Measurements from ENCODE around the gene C5orf63. TPM values are rescaled to one million over a fixed set of nuclear protein-coding genes. Genes with fewer than 3 reads are reported as not detected.

The C5orf63 gene
- total and polyA plus RNA-seq, 9 of the 15 experiments (the other 6 are each of a cell fraction or from before 2014, with no cell fraction given) = 1.8 to 24.6 (median 6.2) TPM

DNA sequence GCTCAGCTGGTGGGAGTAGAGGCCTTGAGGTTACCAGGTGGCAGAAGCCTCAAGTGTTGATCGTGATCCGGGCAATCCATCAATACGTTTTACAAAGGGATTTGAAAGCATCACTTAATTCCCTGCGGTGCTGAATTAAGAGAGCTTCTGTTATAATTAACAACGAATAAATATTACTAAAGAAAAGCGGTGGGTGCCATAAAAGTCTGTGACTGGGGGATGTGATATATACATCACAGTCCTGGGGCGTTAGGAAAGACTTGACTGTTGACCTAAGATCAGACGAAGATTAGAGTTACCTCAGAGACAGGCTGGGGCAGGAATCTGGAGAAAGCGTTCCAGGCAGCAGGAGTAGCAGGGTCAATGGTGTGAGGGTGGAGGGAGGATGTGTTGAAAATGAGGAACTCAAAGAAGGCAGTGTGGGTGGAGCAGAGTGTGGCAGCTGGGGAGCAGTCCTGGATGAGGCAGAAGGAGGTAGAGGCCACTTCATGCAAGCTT is 6.7 kb upstream of the C5orf63 start:
- 43% methylated on average over 8 of the region's 9 CpGs for WGBS (ENCODE audit: insufficient coverage, low coverage, missing lambda C conversion rate)
- peaks cover 4 to 9% of the 10 kb centered on the region in 2 experiments; a peak in 3 of 5 replicates for H3K4me1 ChIP-seq (replicated peaks in 1 of 2; ENCODE audit: control insufficient read depth in 2 of 2, insufficient read depth in 2 of 2, low read length in 2 of 2)
- DNase-seq (ENCODE audit: extremely low read depth in 1 of 4, low spot score in 3 of 4) (peak in 2 of 4 experiments; percentile 26 to 47), ATAC-seq (peak; percentile 81), FAIRE-seq (peak; percentile 44)
- H3K4me2 ChIP-seq (ENCODE audit: insufficient read depth, low read length) = peak overlapping the region; percentile 3; the same call in 1 of the 2 replicates
- no peak overlapping the region for H3K27ac ChIP-seq (ENCODE audit: extremely low read depth, low read depth, low read length)
- H4K20me1 ChIP-seq (replicated peaks; ENCODE audit: control insufficient read depth, insufficient read depth, low read length) = no peaks in the 10 kb centered on the region
- POLR2A ChIA-PET = interaction anchor here (0.9 kb wide), 1 partner anchor 9 kb away, joined by 3 read pairs; no protein-coding TSS in a partner anchor
- in situ Hi-C loops (cut with MboI) (no loop called here), intact Hi-C loops (cut with micrococcal nuclease) (loop anchor here (10.0 kb wide), 1 partner anchor 405 kb away; no protein-coding TSS in a partner anchor)
- no peaks in the 10 kb centered on the region for H3K9me3 ChIP-seq (replicated peaks; ENCODE audit: control insufficient read depth, insufficient read depth, low read depth, low read length)
- H3K36me3 ChIP-seq (ENCODE audit: control insufficient read depth, insufficient read depth, low read length) = no peaks in the 10 kb centered on the region
- no peaks in the 10 kb centered on the region for H3K79me2 ChIP-seq (ENCODE audit: control insufficient read depth, insufficient read depth, low read length)
- H3K9ac ChIP-seq (ENCODE audit: insufficient read depth in 1 of 2, low read depth in 2 of 2, low read length in 2 of 2) = peak overlapping the region in 1 of 2 experiments; percentile 66; a peak in 1 of 4 replicates
- no peaks in the 10 kb centered on the region for H3K9me1 ChIP-seq (ENCODE audit: control insufficient read depth, insufficient read depth, low read length)
- H2AFZ ChIP-seq (ENCODE audit: low read depth, low read length) = peak overlapping the region; percentile 58
- CTCF ChIA-PET (ENCODE audit: low intra/inter-chr PET ratio) = no interaction called here
- no TSS peak for BruUV-seq (replicated peaks)
- H3K4me3 ChIP-seq = no peak overlapping the region
- H3K27me3 ChIP-seq (ENCODE audit: control insufficient read depth in 2 of 2, insufficient read depth in 2 of 2, low read length in 2 of 2) = no peaks in the 10 kb centered on the region
- peak; percentile 22; the same call in 1 of the 2 replicates for TF ChIP-seq JUND (IDR thresholded peaks at IDR 0.05; ENCODE audit: borderline replicate concordance, low read depth, low read length)
- no peak; the same call in 2 of the 3 replicates for TF ChIP-seq JUND (tag; IDR thresholded peaks at IDR 0.05; ENCODE audit: borderline replicate concordance, low read depth, low read length)
- TF ChIP-seq SPI1 (IDR thresholded peaks at IDR 0.05; ENCODE audit: borderline replicate concordance, low read depth, low read length) = peak; percentile 97
- TF ChIP-seq CEBPB (tag; IDR thresholded peaks at IDR 0.05) = 0 out of 2 replicates have a peak, but pooled peaks have one; percentile 22
- no peak for TF ChIP-seq FOSL1 (tag; conservative IDR thresholded peaks at IDR 0.05)
- TF ChIP-seq NR2C1 (IDR thresholded peaks at IDR 0.05) = no peak
- TF ChIP-seq NR2C1 (tag; IDR thresholded peaks at IDR 0.05) = peak; percentile 35; the same call in 1 of the 2 replicates
- TF ChIP-seq NBN (IDR thresholded peaks at IDR 0.05; ENCODE audit: low read depth) = no peak
- no peak for TF ChIP-seq ATF1 (CRISPR knock-in tag; IDR thresholded peaks at IDR 0.05)
- TF ChIP-seq ATF1 (tag; IDR thresholded peaks at IDR 0.05) = 0 out of 2 replicates have a peak, but pooled peaks have one; percentile 15
- TF ChIP-seq, protein P1, sequence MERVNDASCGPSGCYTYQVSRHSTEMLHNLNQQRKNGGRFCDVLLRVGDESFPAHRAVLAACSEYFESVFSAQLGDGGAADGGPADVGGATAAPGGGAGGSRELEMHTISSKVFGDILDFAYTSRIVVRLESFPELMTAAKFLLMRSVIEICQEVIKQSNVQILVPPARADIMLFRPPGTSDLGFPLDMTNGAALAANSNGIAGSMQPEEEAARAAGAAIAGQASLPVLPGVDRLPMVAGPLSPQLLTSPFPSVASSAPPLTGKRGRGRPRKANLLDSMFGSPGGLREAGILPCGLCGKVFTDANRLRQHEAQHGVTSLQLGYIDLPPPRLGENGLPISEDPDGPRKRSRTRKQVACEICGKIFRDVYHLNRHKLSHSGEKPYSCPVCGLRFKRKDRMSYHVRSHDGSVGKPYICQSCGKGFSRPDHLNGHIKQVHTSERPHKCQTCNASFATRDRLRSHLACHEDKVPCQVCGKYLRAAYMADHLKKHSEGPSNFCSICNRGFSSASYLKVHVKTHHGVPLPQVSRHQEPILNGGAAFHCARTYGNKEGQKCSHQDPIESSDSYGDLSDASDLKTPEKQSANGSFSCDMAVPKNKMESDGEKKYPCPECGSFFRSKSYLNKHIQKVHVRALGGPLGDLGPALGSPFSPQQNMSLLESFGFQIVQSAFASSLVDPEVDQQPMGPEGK (CRISPR knock-in tag; IDR thresholded peaks at IDR 0.05; ENCODE audit: borderline replicate concordance) = no peak
- peak; percentile 89 for TF ChIP-seq CTBP1 (IDR thresholded peaks at IDR 0.05; ENCODE audit: borderline replicate concordance)
- peak in 1 of 2 experiments; percentile 55; a peak in 1 of 4 replicates for TF ChIP-seq RCOR1 (IDR thresholded peaks at IDR 0.05; ENCODE audit: borderline replicate concordance in 1 of 2, low read depth in 2 of 2, low read length in 2 of 2)
- peak in 1 of 2 experiments; percentile 86; a peak in 2 of 4 replicates for TF ChIP-seq FOXA3 (CRISPR knock-in tag; conservative IDR thresholded peaks at IDR 0.05 in 1 of 2, IDR thresholded peaks at IDR 0.05 in 1 of 2)
- no peak for TF ChIP-seq NR2C2 (CRISPR knock-in tag; IDR thresholded peaks at IDR 0.05)
- peak; percentile 50; the same call in 1 of the 2 replicates for TF ChIP-seq NR2C2 (tag; IDR thresholded peaks at IDR 0.05)
- TF ChIP-seq SRF (CRISPR knock-in tag; IDR thresholded peaks at IDR 0.05) = peak in 1 of 2 experiments; percentile 29; a peak in 1 of 4 replicates
- peak; percentile 39; the same call in 1 of the 2 replicates for TF ChIP-seq ARID1B (IDR thresholded peaks at IDR 0.05)
- TF ChIP-seq, protein P2, sequence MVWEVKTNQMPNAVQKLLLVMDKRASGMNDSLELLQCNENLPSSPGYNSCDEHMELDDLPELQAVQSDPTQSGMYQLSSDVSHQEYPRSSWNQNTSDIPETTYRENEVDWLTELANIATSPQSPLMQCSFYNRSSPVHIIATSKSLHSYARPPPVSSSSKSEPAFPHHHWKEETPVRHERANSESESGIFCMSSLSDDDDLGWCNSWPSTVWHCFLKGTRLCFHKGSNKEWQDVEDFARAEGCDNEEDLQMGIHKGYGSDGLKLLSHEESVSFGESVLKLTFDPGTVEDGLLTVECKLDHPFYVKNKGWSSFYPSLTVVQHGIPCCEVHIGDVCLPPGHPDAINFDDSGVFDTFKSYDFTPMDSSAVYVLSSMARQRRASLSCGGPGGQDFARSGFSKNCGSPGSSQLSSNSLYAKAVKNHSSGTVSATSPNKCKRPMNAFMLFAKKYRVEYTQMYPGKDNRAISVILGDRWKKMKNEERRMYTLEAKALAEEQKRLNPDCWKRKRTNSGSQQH (CRISPR knock-in tag; IDR thresholded peaks at IDR 0.05) = no peak
- TF ChIP-seq CXXC5 (CRISPR knock-in tag; IDR thresholded peaks at IDR 0.05) = 0 out of 2 replicates have a peak, but pooled peaks have one; percentile 8
- peak; percentile 64; the same call in 1 of the 2 replicates for TF ChIP-seq SMARCE1 (IDR thresholded peaks at IDR 0.05)
